Tongue (tissue), 2 donors: Measurements from ENCODE around the gene GAS7. TPM values are rescaled to one million over a fixed set of nuclear protein-coding genes. Genes with fewer than 3 reads are reported as not detected.

Experiments used
- DNase-seq: peaks from one replicate; pipeline ENCODE4 v3.0.0-alpha.2; 2015
- total RNA-seq: library from RNA; depleted of rRNA; stranded (reverse); fragments of >200 nt; gene quantifications from one replicate; pipeline ENCODE4 v1.2.3, GENCODE V29; 2014

The GAS7 gene
- total RNA-seq, 1 donor from 2014 or later = 144 TPM

GRCh38 chr17:9912121-9913099 lies 286.0 kb downstream of the GAS7 start:
- no peak for DNase-seq

DNA sequence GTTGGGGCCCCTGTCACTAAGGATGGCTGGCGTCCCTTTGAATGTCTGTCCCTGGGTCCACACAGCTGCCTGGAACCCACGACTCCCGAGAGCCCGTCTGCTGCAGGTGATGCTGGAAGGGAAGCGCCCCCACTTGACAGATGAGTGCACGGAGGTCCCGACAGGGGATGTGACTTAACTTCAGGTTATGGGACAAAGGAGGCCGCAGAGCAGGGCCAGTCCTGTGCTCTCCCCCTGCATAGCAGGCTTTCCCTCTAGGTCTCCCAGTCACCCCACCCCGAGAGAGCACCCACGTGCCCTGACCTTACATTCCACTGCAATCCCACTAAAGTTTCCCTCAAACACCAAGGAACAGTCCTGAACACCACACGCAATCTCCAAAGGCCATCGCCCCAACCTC lies 287.3 kb downstream of the GAS7 start:
- DNase-seq = no peak

DNA sequence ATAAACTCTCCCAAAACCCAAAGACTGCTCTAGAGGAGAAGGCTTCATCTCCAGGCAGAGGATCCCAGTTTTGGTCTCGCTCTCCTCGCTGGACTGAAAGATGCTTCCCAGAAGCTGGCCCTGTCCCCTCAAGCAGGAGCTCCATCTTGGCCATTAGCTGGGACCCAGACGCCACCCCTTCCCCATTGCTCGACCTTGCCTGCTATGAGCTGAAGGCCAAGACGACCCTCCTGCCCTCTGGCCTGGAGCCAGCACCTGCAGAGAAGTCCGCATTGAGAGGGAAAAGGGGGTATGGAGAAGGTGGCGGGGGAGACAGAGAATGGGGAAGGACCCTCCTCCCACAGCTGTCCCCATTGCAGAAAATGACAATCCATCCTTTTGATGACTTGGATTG lies 289.8 kb downstream of the GAS7 start:
- DNase-seq = no peak

- no peak for DNase-seq
These were observed 290.3 kb downstream of the GAS7 start for GRCh38 chr17:9907883-9908648.

- DNase-seq = no peak
These were observed 291.3 kb downstream of the GAS7 start for GRCh38 chr17:9907131-9907530.

GRCh38 chr17:9906616-9907015 lies 291.8 kb downstream of the GAS7 start:
- DNase-seq = no peak

DNA sequence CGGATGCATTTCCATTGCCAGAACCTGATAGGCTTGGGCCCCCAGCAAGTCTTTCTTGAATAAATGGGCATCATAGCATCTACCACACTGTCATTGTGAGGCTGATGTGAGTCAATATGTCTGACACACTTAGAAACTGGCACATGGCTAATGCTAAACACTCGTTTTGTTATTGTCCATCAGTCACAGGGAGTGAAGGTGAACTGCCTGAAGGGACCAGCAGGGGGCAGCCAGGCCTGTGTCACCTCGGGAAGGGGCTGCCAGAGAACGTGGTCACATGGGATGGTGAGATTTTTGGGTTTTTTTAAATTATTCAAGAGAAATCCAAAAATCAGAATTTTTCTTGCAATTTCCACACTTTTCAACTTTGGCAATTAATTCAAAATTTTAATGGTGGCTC lies 292.5 kb downstream of the GAS7 start:
- peak; percentile 43 for DNase-seq

GRCh38 chr17:9905078-9905415 lies 293.4 kb downstream of the GAS7 start, which contains the start of gene RCVRN:
Gene RCVRN, minus strand, starts transcription at chr17:9905271. Its CDS starts 91 bp downstream, at chr17:9905180.
- no peak for DNase-seq

DNA sequence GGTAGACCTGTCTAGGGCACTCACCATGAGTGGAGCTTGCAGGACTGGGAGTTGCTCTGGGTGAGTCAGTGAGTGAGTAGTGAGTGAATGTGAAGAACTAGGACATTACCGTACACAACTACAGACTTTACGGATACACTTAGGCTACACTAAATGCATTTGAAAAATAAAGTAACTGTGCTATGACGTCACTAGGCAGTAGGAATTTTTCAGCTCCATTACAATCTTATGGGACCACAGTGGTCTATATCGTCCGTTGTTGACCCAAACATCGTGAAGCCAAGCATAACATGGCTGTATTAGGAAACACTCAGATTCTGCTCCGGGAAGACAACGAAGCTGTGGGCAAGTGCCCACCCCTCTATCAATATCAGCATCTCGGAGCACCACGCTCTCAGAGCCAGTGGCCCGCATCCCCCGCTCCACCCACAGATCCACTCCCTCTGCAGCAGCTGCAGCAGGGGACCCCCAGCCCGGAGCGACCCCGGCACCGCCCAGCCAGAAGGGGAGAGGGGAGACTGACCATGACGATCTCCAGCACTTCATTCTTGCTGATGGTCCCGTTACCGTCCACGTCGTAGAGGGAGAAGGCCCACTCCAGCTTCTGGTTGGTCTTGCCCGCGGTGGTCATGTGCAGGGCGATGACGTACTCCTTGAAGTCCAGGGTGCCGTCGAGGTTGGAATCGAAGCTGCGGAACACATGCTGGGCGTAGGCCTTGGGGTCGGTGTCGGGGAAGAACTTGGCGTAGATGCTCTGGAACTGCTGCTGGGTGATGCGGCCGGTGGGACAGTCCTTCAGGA lies 293.9 kb downstream of the GAS7 start:
- no peak for DNase-seq

DNA sequence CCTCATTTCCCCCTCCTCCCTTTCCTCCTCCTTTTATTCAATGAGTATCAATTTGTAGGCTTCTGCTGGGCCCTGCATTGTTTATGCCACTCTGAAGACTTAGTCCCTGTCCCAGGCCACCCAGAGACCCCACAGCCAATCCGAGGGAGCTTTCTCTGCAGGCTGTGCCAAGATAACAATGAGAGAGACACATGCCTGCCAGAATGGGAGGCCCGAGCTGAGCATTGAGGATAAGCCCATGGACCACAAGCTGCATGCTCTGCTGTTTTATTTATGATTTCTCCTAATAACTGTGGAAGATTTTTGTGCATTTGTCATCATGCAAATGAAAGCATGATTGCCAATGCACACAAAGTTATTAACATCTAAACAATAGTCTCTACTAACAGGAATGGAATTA lies 296.3 kb downstream of the GAS7 start:
- DNase-seq = peak; percentile 58

DNA sequence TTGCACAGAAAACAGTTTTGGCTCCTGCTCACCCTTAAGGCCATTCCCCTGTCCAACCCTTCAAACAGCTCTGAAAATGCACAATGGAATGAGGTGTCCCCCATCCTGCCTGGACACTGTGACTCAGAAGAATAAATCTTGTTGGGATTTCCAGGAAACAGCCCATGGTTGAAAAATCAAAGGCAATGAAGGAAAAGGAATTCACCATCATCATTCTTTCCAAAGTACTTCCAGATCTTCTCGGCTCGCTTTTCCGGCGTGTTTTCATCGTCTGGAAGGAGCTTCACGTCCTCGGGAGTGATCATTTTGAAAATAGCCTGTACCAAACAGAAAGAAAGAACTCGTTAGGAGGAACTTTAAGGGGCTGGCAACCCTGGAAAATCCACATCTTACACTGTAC lies 297.6 kb downstream of the GAS7 start:
- peak; percentile 86 for DNase-seq

DNA sequence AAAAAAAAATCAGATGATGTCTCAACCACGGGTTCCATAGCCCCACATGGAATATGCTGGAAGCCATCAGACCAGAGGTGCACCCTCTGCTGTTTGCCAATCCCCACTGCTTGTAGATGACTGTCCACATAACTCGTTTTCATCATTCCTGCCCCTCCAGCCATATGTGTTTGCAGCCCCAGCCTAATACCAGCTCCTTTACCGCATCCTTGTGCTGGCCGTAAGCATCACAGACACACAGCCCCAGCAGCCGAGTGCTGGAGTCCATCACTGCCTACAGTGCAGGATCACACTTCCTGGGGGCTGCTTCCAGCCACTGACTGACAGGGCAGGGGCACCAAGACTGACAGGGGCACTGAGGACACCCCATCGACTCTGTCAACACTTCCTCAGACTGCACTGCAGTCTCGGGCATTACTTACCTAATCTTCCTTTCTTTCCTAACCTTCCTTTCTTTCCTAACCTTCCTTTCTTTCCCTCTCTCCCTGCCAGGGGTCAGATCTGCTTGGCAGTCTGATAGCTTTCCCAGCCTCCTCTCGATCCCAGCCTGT lies 298.3 kb downstream of the GAS7 start:
- DNase-seq = peak; percentile 16

- DNase-seq = no peak
These were observed 298.9 kb downstream of the GAS7 start for GRCh38 chr17:9899280-9900043.

GRCh38 chr17:9898812-9899211 lies 299.6 kb downstream of the GAS7 start:
- no peak for DNase-seq

DNA sequence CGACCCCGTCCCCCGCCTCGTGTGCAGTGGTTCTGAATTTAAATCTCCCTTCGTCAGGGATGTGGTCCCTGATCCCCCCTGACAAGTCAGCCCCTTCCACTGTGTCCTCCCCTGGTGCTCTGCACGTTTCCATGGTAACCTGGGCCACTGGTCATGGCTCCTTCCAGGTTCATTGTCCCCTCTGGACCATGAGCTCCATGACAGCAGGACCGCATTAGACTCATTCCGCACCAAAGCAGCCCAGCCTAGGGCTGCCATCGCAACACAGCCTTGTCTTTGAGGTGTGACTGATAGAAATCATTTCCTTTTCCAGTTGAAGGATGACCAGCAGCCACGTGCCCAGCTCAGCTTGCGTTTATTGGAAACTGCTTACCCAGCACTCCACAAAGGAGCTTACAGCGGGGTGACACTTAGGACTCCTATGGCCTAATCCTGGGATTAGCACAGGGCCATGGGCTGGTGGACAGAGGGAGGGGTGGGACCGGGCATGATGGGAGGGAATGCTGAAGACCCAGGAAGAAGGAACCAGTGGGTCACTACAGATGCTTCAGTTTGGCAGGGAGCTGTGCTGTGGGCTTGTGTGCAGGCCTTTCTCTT lies 300.9 kb downstream of the GAS7 start:
- no peak for DNase-seq

- DNase-seq = no peak
These were observed 302.5 kb downstream of the GAS7 start for GRCh38 chr17:9895923-9896322.

- DNase-seq = no peak
These were observed 304.2 kb downstream of the GAS7 start for GRCh38 chr17:9894231-9894630.

GRCh38 chr17:9893411-9894012 lies 304.9 kb downstream of the GAS7 start:
- DNase-seq = no peak

GRCh38 chr17:9890124-9890523 lies 308.3 kb downstream of the GAS7 start:
- no peak for DNase-seq

- DNase-seq = no peak
These were observed 310.9 kb downstream of the GAS7 start for GRCh38 chr17:9887508-9887907.
